Activated CD8-positive, alpha-beta memory T cell treated with anti-CD3 and anti-CD28 coated beads, Interleukin-2, amount 50 U/mL, for 4 hours (primary cell): ENCODE results near the gene ADAMTS9.

ENCODE experiments used
- DNase-seq: peaks from one replicate; pipeline ENCODE4 v3.0.0-alpha.2; 2020

The ADAMTS9 gene

GRCh38 chr3:64687781-64688604 lies at the start of gene ADAMTS9:
ADAMTS9 (minus strand) TSS chr3:64688000; CDS start chr3:64687657, 343 bp downstream.
- DNase-seq = no peak

GRCh38 chr3:64732576-64732975 lies 44.8 kb upstream of the ADAMTS9 start:
- DNase-seq = no peak

GRCh38 chr3:64730681-64731080 lies 42.9 kb upstream of the ADAMTS9 start:
- no peak for DNase-seq

GRCh38 chr3:64728994-64729393 lies 41.2 kb upstream of the ADAMTS9 start:
- DNase-seq = no peak

GRCh38 chr3:64728428-64728827 lies 40.6 kb upstream of the ADAMTS9 start:
- DNase-seq = no peak

GRCh38 chr3:64726414-64727090 lies 38.8 kb upstream of the ADAMTS9 start:
- DNase-seq = no peak

- DNase-seq = no peak
Measured at GRCh38 chr3:64718976-64719375, 31.2 kb upstream of the ADAMTS9 start.

GRCh38 chr3:64717872-64718613 lies 30.2 kb upstream of the ADAMTS9 start:
- no peak for DNase-seq

- DNase-seq = no peak
Measured at GRCh38 chr3:64717411-64717810, 29.6 kb upstream of the ADAMTS9 start.

- no peak for DNase-seq
Measured at GRCh38 chr3:64716110-64716710, 28.4 kb upstream of the ADAMTS9 start.

GRCh38 chr3:64715211-64715982 lies 27.6 kb upstream of the ADAMTS9 start:
- no peak for DNase-seq

- DNase-seq = no peak
Measured at GRCh38 chr3:64708456-64708855, 20.7 kb upstream of the ADAMTS9 start.

GRCh38 chr3:64705946-64706345 lies 18.1 kb upstream of the ADAMTS9 start:
- DNase-seq = no peak

GRCh38 chr3:64696896-64697295 lies 9.1 kb upstream of the ADAMTS9 start:
- DNase-seq = no peak

GRCh38 chr3:64694114-64694513 lies 6.3 kb upstream of the ADAMTS9 start:
- DNase-seq = no peak

- no peak for DNase-seq
Measured at GRCh38 chr3:64693031-64693430, 5.2 kb upstream of the ADAMTS9 start.

- no peak for DNase-seq
Measured at GRCh38 chr3:64691051-64691450, 3.3 kb upstream of the ADAMTS9 start.

- DNase-seq = no peak
Measured at GRCh38 chr3:64687086-64687780, 567 bp downstream of the ADAMTS9 start.

- DNase-seq = no peak
Measured at GRCh38 chr3:64686446-64686908, 1.3 kb downstream of the ADAMTS9 start.

GRCh38 chr3:64685800-64686445 lies 1.9 kb downstream of the ADAMTS9 start:
- no peak for DNase-seq

- DNase-seq = no peak
Measured at GRCh38 chr3:64685331-64685799, 2.4 kb downstream of the ADAMTS9 start.
